ENCODE data around the gene PLEKHA5.
"Not testable (repeated sequence)": the region's sequence is repeated elsewhere in the genome, so short reads cannot be mapped to it uniquely, and the experiment has no call there.

PLEKHA5 gene

GRCh38 chr12:19285793-19286448, 156.4 kb downstream of the PLEKHA5 start:
- DNase-seq = no peak

GRCh38 chr12:19287302-19287701, 157.8 kb downstream of the PLEKHA5 start:
- no peak for DNase-seq

GRCh38 chr12:19288161-19288560, 158.6 kb downstream of the PLEKHA5 start:
- DNase-seq = no peak

- DNase-seq = peak; percentile 48
Measured at GRCh38 chr12:19288603-19289244, 159.2 kb downstream of the PLEKHA5 start.

- DNase-seq = no peak
Measured at GRCh38 chr12:19298836-19299605, 169.5 kb downstream of the PLEKHA5 start.

- DNase-seq = no peak
Measured at GRCh38 chr12:19299765-19300164, 170.2 kb downstream of the PLEKHA5 start.

- no peak for DNase-seq
Measured at GRCh38 chr12:19301223-19301622, 171.7 kb downstream of the PLEKHA5 start.

- DNase-seq = no peak
Measured at GRCh38 chr12:19301688-19302087, 172.2 kb downstream of the PLEKHA5 start.

- DNase-seq = no peak
Measured at GRCh38 chr12:19302100-19302640, 172.6 kb downstream of the PLEKHA5 start.

GRCh38 chr12:19303496-19303895, 174.0 kb downstream of the PLEKHA5 start:
- DNase-seq = no peak

GRCh38 chr12:19304149-19304750, 174.7 kb downstream of the PLEKHA5 start:
- DNase-seq = no peak

- DNase-seq = not testable (repeated sequence)
Measured at GRCh38 chr12:19305621-19306020, 176.1 kb downstream of the PLEKHA5 start.

GRCh38 chr12:19306366-19306765, 176.8 kb downstream of the PLEKHA5 start:
- no peak for DNase-seq

- no peak for DNase-seq
Measured at GRCh38 chr12:19307451-19307850, 177.9 kb downstream of the PLEKHA5 start.

GRCh38 chr12:19311165-19311564, 181.6 kb downstream of the PLEKHA5 start:
- no peak for DNase-seq

- DNase-seq = no peak
Measured at GRCh38 chr12:19312637-19313036, 183.1 kb downstream of the PLEKHA5 start.

GRCh38 chr12:19316425-19316824, 186.9 kb downstream of the PLEKHA5 start:
- DNase-seq = no peak

- no peak for DNase-seq
Measured at GRCh38 chr12:19322376-19322775, 192.8 kb downstream of the PLEKHA5 start.

GRCh38 chr12:19323805-19324204, 194.3 kb downstream of the PLEKHA5 start:
- DNase-seq = no peak

- no peak for DNase-seq
Measured at GRCh38 chr12:19326102-19326501, 196.6 kb downstream of the PLEKHA5 start.

- no peak for DNase-seq
Measured at GRCh38 chr12:19332196-19332595, 202.7 kb downstream of the PLEKHA5 start.

- no peak for DNase-seq
Measured at GRCh38 chr12:19338405-19338804, 208.9 kb downstream of the PLEKHA5 start.

GRCh38 chr12:19350850-19351249, 221.3 kb downstream of the PLEKHA5 start:
- DNase-seq = not testable (repeated sequence)

Data from midbrain (tissue), 1 donor.